VCaP (cell line): ENCODE results near the gene PCDH1.
"Not testable (repeated sequence)": the region's sequence is repeated elsewhere in the genome, so short reads cannot be mapped to it uniquely, and the experiment has no call there.

Experiments used
- H3K27ac ChIP-seq: fragments of 450-650 bp; 2 replicates; pipeline ENCODE4 v1.5.1; 2017
- TF ChIP-seq, protein P1 (sequence below): fragments of 450-650 bp; conservative IDR thresholded peaks from 2 replicates; pipeline ENCODE4 v1.5.1; 2017; ENCODE audit warnings: mild to moderate bottlenecking, moderate library complexity

PCDH1 gene

DNA sequence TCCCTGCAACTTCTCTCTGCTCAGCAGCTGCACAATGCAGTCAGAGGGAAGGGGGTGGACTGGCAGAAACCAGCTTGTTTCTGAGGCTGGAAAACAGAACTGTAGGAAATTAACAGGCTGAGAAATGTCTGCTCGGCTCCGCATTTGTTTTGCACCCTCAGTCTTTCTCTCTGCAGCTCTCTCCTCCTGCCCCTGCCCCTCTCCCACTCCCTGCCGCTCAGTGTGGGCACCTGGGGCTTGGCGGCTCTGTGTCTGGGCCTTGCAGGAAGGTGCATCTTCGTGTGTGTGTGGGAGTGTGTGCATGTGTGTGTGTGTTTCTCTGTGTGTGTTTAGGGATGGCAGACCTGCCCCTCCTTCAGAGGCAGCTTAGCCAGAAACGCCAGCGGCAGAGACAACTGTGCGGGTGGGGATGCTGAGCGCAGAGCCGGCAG is 53.0 kb downstream of the PCDH1 start:
- H3K27ac ChIP-seq = no peak overlapping the region
- TF ChIP-seq, protein P1, sequence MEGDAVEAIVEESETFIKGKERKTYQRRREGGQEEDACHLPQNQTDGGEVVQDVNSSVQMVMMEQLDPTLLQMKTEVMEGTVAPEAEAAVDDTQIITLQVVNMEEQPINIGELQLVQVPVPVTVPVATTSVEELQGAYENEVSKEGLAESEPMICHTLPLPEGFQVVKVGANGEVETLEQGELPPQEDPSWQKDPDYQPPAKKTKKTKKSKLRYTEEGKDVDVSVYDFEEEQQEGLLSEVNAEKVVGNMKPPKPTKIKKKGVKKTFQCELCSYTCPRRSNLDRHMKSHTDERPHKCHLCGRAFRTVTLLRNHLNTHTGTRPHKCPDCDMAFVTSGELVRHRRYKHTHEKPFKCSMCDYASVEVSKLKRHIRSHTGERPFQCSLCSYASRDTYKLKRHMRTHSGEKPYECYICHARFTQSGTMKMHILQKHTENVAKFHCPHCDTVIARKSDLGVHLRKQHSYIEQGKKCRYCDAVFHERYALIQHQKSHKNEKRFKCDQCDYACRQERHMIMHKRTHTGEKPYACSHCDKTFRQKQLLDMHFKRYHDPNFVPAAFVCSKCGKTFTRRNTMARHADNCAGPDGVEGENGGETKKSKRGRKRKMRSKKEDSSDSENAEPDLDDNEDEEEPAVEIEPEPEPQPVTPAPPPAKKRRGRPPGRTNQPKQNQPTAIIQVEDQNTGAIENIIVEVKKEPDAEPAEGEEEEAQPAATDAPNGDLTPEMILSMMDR = no peak

DNA sequence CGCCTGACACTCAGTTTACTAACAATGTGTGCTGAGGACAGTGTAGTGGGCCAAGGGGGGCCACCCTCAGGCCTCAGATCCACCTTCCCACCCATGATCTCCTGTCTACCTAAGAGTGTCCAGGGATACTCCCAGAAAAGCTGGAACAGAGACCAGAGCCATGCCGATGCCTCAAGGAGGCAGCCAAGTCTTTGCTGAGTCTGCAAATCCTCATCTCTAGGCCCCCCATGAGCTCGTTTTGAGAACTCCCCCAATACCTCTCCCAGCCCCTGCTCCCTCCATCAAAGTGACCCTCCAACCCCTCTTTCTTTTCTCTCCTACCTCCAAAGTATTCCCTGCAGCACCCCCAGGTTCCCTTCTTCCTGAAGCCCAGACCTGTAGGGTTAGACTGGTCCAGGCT is 53.5 kb downstream of the PCDH1 start:
- TF ChIP-seq, protein P1 = no peak
- no peak overlapping the region for H3K27ac ChIP-seq

DNA sequence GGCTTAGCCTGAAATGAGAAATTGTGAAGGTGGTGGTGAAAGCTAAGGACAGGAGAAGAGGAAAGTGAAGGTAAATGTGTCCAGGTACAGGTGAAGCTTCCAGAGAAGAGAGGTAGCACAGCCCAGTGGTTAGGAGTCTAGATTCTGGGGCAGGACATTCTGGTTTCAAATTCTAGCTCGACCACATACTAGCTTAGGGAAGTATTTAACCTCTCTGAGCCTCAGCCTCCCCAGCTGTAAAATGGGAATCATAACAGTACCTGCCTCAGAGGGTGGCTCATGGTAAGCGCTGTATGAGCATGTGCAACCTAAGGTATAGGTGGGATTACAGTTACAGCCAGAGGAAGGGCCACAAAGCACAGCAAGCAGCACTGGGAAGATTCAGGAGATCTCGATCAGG is 55.2 kb downstream of the PCDH1 start:
- TF ChIP-seq, protein P1 = no peak
- peak overlapping the region; percentile 68 for H3K27ac ChIP-seq

DNA sequence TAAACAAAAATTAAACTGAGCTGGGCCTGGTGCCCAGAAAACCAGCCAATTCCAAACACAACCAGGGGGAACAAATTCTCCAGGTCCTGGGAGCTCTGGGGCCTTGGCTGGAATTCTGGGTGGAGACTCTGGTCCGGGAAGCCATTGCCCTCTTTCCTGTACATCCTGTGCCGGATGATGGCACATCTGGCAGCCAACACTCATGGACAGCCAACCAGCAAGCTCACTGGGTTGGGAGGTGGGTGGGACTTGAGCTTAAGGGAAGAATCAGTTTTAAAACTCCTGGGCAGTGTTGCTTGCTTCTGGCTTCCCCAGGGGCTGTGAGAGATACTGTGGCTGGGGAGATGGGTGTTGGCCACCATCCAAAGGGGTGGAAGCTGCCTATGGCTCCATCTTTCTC is 56.1 kb downstream of the PCDH1 start:
- TF ChIP-seq, protein P1 = no peak
- H3K27ac ChIP-seq = peak overlapping the region; percentile 68

DNA sequence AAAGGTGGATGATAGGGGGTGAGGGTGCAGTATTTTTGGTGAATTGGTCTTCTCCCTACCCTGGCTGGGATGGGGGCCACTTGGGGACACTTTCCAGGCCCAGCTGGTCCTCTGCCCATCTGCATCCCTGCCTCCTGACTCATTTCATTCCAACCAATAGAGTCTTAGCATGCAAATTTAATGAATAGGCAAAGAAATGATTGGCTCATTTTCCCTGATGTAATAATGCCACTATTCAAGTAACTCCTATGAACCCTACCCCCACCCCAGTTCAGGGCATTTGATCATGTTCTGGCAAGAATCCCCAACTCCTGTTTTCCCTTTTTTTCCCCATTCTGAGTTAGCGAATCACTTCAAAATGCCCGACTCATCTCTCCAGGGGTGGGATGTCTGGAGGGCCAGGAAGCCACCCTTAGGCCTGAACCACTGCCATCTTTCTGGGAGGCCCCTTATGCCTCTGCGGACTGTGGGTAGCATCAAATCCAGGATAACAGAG is 56.7 kb downstream of the PCDH1 start:
- peak overlapping the region; percentile 68 for H3K27ac ChIP-seq

DNA sequence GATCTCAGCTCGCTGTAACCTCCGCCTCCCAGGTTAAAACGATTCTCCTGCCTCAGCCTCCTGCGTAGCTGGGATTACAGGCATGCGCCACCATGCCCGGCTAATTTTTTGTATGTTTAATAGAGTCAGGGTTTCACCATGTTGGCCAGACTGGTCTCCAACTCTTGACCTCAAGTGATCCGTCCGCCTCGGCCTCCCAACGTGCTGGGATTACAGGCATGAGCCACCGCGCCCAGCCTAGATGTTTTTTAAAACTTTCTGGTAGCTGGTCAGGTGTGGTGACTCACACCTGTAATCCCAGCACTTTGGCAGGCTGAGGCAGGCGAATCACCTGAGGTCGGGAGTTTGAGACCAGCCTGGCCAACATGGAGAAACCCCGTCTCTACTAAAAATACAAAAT is 57.5 kb downstream of the PCDH1 start:
- not testable (repeated sequence) for H3K27ac ChIP-seq

More for the DNA sequence above, 56.7 kb downstream of the PCDH1 start:
- TF ChIP-seq, protein P1 = no peak

DNA sequence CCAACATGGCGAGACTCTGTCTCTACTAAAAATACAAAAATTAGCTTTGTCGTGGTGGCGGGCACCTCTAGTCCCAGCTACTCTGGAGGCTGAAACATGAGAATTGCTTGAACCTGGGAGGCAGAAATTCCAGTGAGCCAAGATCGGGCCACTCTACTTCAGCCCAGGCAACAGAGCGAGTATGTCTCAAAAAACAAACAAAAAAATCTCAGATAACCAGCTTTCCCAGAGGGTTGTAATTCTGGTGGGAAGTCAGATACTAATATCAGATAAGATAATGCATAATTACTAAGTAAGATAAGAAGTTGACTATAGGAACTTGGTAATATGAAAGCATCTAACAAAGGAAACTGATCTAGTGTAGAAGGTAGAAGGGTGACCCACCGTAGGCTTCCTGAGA is 60.6 kb downstream of the PCDH1 start:
- TF ChIP-seq, protein P1 = no peak
- no peak overlapping the region for H3K27ac ChIP-seq

DNA sequence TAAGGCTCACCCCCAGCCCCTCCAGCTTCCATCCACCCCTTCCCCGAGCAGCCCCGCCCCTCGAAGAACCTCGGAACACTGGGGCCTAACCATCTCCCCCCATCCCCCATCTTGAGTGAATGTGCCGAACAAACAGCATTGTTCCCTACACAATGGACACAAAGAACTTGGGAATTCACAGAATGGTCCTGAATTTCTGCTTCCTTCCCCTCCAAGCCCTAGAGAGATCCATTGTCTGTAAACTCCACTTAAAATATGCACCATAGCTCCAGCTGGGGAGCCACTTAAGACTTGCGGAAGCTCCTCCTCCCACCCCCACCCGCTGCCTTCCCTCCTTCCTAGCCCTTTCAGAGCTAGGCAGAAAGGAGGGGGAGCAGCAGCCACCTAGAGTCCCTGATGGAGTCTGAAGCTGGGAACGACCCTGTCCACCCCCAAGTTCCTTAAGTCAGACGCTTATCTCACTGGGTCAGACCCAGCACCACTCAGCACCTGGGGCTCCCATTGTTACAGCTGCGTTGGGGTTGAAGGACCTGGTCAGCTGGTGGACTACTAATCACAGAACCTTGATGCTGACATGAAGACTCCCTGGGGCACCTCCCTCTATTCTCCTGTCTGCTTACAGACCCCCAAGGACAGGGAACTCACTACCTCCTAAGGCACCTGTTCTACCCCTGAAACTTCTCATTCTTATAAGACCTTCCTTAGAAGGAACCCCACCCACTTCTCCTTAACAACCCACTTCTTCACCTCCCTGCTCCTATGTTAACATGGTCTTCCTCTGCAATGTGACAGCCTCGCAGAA is 61.4 kb downstream of the PCDH1 start:
- TF ChIP-seq, protein P1 = no peak
- H3K27ac ChIP-seq = no peak overlapping the region
